Measurements from ENCODE around the gene NAPG. TPM values are rescaled to one million over a fixed set of nuclear protein-coding genes. Genes with fewer than 3 reads are reported as not detected.

Gene NAPG
- total and polyA plus RNA-seq, 10 of the 15 experiments (the other 5 are each of a cell fraction or from before 2014, with no cell fraction given), result 20.5 to 34.8 (median 24.0) TPM

- ChIA-PET SMC1A (ENCODE audit: uncharacterized antibody, unreplicated experiment) (interaction anchor here (1.2 kb wide), 1 partner anchor 141 kb away, joined by 3 read pairs; no protein-coding TSS in a partner anchor), RAD21 (ENCODE audit: unreplicated experiment) (no interaction called here), CTCF (interaction anchor here (0.6 kb wide), 1 partner anchor 625 kb away, joined by 5 read pairs; no protein-coding TSS in a partner anchor), POLR2A (no interaction called here)
- intact Hi-C loops (cut with micrococcal nuclease; ENCODE audit: unreplicated experiment), result no loop called here
- Histone ChIP-seq H3K9me3 (replicated peaks; ENCODE audit: control insufficient read depth, insufficient read depth, low read length) (peaks cover 2% of the 10 kb centered on the region; the same call in 1 of the 3 replicates), H4K20me1 (ENCODE audit: control insufficient read depth, insufficient read depth) (no peaks in the 10 kb centered on the region), H3K4me3 (no peak overlapping the region), H3K9ac (ENCODE audit: control insufficient read depth, insufficient read depth, low read length) (no peak overlapping the region), H2AFZ (ENCODE audit: control insufficient read depth, low read depth, low read length) (no peak overlapping the region), H3K79me2 (ENCODE audit: control insufficient read depth, insufficient read depth, low read length) (no peaks in the 10 kb centered on the region), H3K36me3 (ENCODE audit: control insufficient read depth in 2 of 2, insufficient read depth in 2 of 2, low read length in 1 of 2) (no peaks in the 10 kb centered on the region), H3K4me2 (ENCODE audit: control insufficient read depth, insufficient read depth) (no peak overlapping the region), H3K27me3 (replicated peaks in 1 of 2; ENCODE audit: control insufficient read depth in 2 of 2, insufficient read depth in 2 of 2, low read length in 1 of 2) (no peaks in the 10 kb centered on the region), H3K4me1 (ENCODE audit: control insufficient read depth, insufficient read depth, low read length) (peaks cover 8% of the 10 kb centered on the region; the same call in 1 of the 2 replicates), H3K27ac (ENCODE audit: control insufficient read depth, insufficient read depth) (no peak overlapping the region)
- no TSS peak for BruUV-seq (replicated peaks)
- in situ Hi-C loops (cut with MboI), result no loop called here
- WGBS (ENCODE audit: insufficient coverage, insufficient replicate concordance, low lambda C conversion rate, missing lambda C conversion rate), result 67% methylated on average over 8 of the region's 8 CpGs
- ATAC-seq (peak; percentile 55), FAIRE-seq (no peak), DNase-seq (ENCODE audit: low read depth, low spot score) (no peak)
- TF ChIP-seq HDAC6 (IDR thresholded peaks at IDR 0.05; ENCODE audit: unreplicated experiment) (no peak), RUNX3 (IDR thresholded peaks at IDR 0.05; ENCODE audit: low read length) (no peak), CUX1 (IDR thresholded peaks at IDR 0.05; ENCODE audit: insufficient replicate concordance, low read depth, low read length) (no peak)
These were observed 64.6 kb downstream of the NAPG start for GRCh38 chr18:10590412-10590811.

Data from GM12878 (cell line).